Fibroblast of peridontal ligament (primary cell): Measurements from ENCODE around the gene MRPL44.

Experiments used
- DNase-seq: peaks from one replicate; pipeline ENCODE4 v3.0.0-alpha.2; 2010; ENCODE audit errors: extremely low read depth

The MRPL44 gene

DNA sequence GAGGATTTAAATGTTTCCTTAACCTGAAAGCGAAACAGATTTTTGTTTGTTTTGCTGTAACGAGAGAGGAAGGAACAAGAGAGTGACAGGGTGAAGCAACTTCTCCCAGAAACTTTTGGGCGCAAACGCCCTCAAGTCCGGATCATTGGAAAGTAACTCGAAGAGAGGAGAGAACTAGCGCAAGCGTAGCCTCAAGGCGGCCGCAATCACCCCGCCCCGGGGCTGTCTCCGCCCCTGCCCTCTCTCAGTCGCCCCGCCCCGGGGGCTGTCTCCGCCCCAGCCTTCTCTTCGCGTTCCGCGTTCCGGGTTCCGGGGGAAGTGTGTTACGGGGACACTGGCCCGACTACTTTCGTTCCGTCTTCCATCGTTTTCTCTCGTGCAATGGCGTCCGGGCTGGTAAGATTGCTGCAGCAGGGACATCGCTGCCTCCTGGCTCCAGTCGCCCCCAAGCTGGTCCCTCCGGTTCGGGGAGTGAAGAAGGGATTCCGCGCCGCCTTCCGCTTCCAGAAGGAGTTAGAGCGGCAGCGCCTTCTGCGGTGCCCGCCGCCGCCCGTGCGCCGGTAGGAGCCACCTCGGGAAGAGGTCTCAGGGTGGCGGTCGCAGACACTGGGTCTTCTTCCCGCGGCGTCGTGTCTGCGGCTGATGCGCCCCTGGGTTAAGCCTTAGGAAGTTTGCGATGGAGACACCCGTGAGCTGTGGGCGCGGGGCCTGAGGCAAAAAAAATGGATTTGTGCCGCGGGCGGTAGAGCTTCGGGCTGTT, at the start of gene MRPL44:
TSS of gene MRPL44 (plus strand) at position 372 of the 760 bp plus-strand sequence. CDS start at position 382, 10 bp downstream.
- peak; percentile 95 for DNase-seq

DNA sequence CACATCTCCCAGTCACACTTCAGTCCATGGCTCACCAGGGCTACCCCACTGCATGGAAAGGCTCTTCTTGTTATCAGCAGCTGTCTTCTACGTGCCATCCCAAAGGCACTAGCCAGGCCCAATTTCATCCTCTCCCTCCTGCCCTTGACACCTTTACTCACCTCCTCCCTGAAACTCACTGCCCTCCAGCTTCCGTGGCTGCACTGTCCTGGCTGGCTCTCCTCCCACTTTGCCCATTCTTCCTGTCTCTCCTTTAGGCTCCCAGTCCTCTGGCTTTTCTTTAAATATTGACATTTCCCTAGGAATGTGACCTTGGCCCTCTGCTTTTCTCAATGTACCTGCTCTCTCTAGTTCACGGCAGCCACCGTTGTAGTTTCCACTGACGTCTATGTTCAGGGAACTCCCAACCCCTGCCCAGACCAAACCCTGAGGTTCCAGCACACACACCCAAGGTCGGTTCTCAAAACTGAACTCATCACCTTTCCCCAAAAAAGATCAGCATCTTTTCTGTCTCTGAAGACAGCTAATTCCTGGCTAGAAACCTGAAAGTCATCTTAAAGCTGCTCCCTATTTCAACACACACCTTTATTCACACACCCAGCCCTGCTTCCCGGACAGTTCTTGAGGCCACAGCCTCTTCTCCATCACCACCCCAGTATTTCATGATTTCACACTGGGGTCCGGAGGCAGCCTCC, 48.8 kb upstream of the MRPL44 start:
- DNase-seq, result no peak

DNA sequence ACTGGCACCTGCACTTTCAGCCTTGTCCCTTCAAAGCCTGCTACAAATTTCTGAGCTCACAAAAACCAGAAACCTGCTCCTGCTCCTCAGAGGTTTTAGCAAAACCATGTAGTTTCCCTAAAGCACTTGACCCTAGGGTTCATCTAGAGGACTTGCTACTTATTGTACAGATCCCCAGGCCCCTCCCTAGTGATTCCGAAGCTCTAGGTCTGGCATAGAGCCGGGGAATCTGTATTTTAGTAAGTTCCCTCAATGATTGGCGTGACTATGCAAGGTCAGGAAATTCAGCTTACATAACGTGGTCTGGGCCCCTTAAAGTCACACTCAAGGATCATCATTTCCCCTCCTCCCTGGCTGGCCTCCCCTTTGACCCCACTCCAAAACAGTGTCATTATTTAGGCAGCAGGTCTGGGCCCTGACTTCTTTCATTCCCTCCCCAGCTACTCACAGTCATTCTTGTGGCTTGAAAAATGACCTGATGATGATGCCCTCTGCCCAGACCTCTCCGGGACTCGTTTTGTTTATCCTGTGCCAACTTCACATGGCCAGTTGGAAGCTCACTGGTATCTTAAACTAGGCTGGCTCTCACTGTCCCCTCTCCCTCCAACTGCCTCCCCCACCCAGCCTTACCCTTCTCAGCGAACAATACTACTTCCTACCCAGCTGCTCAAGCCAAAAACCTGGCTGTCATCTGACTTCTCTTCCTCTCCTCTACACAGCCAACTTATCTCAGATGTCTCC, 48.1 kb upstream of the MRPL44 start:
- DNase-seq, result no peak

DNA sequence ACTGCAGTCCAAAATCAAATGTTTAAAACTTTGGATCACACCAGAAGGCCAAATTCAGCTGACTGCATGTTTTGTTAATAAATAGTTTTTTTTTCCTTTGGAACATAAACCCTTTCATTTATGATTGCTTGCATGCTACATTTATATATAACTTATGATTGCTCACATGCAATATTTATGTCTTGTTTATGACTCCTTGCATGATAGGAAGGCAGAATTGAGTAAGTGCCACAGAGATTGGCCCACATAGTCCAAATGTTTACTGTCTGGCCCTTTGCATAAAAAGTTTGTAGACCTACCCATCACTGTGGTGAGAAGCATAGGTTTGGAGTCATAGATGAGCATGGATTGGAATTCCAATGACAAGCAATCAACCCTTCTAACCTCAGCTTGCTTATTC, 42.9 kb upstream of the MRPL44 start:
- DNase-seq, result peak; percentile 80

DNA sequence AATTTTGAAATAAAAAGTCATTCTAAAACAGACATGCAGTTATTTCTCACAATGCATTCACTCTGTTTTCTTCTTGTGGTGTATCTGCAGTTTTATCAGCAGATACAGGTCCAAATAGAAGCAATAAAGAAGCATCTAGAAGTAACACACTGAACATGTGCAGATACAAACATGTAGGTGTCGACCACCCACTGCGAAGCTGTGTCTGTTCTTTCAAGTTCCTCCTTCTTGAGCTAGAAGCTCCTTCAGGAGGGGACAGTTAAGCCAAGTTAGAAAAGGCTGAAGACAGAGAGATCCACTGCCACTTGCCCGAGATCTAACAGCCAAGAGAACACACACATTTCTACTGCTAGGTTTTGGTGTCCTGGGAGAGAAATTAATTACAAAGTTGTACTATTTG, 42.2 kb upstream of the MRPL44 start:
- DNase-seq, result no peak

DNA sequence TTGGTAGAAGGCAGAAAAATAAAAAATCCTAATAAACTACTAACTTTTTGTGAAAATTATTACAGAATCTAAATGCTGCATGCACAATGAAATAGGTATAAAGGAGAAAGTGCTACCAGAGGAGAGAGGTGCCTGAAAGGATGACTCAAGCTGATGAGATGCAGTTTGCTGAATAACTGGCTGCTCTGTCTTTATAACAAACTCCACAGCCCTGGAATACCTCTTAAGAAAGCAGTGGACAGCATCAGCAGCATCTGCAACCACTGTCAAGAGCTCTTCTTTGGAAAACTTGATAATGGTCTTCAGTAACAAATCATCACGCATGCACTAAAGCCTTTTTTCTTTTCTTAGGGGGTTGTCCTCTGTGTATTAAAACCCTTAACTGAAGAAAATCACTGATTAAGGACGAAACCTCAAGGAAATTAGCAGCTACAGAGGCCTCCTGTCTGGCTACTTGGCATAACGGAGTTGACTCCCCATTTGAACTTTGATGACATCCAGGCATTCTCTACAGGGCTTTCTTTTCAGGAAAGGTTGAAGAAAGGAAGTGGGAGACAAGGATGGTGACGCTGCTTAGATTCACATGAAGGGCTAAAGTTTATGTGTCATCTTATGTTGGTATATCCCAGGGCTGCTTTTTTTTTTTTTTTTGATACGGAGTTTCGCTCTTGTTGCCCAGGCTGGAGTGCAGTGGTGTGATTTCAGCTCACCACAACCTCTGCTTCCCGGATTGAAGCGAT, 40.9 kb upstream of the MRPL44 start:
- no peak for DNase-seq

DNA sequence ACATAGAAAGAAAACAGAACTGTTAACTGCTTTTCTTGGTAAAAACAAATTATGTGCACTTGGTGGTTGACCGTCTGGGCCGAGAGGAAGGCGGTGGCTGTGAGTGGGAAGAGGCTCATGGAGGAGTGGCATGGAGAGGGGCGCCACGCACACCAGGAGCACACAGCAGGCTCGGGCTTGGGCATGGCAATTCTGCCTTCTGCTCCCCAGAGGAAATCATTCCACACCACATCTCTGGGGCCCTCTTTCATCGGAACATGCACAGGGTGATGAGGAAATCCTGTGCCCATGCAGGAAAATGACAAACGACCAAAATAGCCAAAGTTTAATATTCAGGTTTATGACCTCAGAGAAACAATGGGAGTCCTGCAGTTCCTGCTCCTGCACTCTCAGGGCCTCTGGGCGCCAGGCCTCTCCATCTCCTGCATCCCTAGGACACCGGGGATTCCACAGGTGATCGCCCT, 38.6 kb upstream of the MRPL44 start:
- no peak for DNase-seq

DNA sequence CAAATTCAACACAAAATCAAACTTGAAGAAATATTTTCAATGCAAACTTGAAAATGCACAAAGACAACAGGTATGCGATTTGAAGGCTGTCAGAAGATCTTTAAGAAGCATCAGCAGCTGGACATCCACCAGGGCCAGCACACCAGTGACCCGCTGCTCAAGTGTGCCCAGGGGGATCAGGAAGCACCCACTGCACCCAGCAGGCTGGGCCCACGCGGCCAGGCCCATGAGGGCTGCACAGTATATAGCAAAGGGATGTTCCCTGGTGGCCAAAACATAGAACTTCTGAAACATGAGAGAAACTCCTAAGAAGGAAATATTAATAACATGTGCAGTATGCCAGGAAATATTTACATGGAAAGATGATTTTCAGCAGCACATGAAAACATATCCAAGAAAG, 37.2 kb upstream of the MRPL44 start:
- no peak for DNase-seq

DNA sequence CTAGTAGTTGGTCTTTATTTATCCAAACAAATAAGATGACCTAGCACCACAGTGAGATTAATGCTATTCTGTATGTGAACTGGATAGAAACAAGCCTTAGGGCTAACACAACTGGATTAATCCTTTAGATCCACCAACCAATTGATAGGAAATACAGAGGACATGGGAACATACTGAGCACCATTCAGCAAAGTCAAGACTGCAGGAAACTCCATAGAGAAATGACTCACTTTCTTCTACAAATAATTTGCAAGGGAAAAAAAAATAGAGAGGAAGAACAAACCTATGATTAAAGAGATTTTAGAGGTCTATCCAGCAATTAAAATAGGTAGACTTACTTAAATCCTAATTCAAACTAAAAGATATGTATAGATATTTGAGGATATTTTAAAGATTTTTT, 36.1 kb upstream of the MRPL44 start:
- DNase-seq, result no peak

DNA sequence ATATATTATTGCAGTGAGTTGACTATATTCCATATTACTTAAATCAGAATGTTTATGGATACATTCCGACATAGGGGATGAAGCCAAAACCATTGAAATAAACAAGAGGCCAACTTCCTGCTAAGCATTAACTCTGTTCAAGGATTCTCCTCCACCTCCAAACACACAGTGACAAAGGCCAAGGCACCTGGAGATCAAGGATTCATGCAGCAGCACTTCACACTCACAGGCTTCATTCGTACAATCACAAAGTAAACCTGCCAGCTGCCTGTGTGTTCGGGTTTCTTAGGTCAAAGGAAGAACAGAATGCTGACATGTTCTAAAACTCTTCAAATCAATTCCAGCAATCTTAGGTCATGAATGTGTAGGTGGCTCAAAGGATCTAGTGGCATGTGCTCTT, 35.0 kb upstream of the MRPL44 start:
- DNase-seq, result no peak

DNA sequence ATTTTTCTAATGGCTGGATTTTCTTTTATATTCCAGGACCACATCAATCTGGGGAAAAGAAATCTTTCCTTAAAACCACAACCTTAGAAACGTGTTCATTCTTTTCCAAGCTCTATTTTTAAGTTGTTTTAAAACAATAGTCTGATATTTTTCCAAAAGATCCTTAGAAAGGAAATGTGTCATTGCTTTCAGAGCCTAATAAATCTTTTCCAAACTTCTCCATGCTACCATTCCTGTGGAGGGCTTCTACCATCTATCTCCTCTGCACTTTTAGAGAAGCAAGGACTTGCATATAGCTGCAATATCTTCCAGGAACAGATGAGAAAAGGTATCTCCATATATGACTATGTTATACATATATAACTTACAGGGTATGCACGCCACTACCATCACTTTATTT, 33.3 kb upstream of the MRPL44 start:
- DNase-seq, result no peak

DNA sequence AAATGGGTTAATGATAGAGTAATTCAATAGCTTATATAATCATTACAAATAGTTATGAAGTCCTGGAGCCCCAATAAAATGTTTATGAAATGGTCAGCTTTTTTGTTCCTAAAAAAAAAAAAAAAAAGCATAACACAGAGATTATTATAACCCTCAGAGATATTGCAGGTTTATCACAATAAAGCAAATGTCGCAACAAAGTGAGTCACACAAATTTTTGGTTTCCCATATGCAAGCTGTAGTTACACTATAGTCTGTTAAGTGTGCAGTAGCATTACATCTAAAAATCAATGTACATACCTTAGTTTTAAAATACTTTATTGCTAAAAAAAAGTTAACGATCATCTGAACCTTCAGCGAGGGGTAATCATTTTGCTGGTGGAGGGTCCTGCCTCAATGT, 32.2 kb upstream of the MRPL44 start:
- DNase-seq, result peak; percentile 61

DNA sequence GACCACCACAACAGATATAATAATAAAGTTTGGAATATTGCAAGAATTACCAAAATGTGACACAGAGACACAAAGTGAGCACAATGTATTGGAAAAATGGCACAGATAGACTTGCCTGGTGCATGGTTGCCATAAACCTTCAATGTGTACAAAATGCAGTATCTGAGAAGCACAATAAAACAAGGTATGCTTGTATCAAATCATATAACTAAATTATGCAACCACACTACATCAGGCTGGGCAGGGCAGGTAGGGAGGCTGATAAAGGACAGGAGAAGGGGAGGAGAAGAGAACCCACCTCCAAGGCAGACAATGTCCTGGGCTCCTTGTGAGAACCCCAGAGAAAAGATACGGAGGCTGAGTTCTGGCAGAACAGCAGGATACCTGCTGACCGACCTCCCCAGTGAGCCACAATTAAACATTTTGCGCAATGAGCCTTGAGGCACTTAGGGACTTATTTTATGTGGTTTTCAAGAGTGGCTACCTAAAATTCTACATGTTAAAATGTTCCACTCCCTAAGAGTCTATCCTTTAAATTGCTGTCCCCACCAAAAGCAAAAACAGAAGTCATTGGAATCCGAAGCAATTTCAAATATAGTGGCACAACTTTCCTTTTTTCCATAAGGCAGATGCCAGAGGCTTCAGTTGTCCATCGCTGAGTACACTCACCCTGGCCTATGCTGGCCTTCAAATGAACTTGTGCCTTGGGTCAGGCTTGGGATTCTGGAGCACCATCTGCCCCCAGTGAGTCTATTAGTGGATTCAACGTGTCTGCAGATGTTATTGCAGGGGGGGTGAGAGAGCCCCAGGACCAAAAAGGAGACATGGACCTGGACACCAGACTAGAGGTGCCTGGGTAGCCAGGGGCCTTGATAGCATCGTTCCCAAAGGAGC, 28.9 kb upstream of the MRPL44 start:
- DNase-seq, result no peak

DNA sequence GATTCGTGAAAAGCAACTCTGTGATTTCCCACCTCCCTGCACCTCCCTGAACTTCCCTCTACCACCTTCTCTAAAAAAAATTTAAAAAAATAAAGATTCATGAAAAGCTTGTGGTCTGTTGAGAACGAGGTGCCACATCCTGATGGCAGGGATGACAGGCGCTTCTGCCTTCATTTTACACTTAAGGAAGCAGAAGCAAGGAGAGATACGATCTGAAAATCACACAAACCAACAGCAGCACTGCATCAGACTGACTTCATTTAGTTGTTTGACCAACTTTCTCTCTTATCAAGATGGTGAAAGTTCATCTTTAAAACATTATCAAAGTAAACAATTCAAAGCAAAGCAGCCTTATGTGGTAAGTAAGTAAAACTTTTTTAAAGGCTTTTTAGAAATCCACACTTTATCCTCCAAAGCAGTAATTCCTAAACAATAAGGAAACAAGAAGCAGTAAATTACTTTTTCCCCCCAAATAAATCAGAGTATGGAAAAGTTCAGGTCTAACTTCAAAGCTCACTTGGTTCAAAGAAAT, 27.6 kb upstream of the MRPL44 start:
- DNase-seq, result no peak

DNA sequence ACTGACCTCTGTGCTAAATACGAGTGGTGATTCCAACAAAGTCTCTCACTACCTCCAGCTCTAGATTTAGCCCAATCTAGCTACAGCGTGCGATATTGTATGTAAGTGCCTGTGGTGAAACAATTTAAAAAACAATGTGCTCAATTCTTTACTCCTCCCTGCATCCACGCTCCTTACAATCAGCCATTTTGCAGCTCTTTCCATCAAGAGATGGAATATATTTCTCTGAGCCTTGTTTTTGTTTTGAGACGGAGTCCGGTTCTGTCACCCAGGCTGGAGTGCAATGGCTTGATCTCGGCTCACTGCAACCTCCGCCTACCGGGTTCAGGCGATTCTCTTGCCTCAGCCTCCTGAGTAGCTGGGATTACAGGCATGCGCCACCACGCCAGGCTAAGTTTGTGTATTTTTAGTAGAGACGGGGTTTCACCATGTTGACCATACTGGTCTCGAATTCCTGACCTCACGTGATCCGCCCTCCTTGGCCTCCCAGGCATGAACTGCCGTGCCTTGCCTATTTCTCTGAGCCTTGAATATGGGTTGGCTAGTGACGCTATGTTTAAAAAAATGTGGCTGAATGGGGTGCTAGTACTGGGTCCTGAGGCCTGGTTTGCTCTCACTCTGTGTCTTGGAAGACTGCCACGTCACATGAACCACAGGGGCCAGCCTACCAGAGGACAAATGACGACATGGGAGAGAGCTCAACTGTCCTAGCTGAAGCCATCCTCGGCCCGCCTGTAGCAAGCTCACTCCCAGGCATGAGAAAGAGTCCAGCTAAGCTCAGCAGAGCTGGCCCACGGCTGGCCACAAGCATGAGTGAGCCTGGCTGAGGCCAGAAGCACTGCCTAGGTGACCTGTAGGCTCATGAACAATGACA, 26.9 kb upstream of the MRPL44 start:
- DNase-seq, result no peak

DNA sequence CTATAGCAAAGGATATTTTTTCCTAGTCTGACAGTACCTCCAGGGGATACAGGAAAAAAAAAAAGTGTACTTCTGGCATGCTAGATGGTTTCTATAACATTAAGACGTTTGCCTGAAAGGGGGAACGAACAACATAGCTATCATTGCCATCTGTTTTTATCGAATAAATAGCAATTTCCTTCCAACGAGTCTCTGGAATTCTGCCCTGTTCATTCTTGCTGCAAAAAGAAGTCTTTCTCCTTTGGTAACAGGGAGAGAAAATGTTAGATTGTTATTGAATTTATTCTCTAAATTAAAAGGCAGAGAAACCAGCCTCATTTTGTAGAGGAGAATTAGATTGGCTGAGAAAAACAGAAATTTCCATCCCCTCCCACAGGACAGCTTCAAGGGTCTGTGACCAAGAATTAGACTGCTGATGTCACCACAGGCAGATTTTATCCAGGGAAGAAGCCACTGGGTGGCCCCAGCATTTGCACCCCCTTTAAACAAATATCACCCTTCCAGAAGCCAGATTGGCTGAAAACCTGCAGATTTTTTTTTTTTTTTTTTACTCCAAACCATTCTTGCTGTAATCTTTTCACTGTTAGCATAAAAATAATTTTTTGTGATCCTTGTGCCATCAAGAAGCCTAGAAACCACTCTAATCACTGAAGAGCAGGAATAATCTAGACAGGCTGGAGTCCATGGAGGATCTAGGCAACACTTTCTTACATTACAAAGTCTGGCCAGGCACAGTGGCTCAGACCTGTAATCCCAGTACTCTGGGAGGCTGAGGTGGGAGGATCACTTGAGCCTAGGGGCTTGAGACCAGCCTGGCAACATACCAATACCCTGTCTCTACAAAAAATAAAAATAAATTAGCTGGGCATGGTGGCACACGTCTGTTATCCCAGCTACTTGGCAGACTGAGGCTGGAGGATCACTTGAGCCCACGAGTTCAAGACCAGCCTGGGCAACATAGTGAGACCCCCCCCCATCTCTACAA, 24.2 kb upstream of the MRPL44 start:
- DNase-seq, result no peak

DNA sequence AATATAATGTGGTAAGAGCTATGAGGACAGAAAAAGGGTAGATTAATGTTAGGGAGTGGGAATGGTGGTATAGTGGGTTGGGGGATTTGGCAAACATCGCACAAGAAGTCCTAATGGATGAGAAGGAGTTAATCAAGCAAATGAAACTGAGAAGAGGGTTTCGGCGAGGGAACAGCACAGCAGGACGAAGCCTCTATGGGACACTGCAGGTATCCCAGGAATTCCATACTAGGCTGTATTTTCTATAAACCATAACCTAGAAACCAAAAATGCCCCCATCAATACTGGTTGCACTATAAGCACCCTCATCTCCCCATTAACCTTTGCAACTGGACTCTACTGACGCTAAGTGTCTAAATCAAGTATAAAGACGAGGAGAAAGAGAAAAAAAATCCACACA, 22.4 kb upstream of the MRPL44 start:
- no peak for DNase-seq

DNA sequence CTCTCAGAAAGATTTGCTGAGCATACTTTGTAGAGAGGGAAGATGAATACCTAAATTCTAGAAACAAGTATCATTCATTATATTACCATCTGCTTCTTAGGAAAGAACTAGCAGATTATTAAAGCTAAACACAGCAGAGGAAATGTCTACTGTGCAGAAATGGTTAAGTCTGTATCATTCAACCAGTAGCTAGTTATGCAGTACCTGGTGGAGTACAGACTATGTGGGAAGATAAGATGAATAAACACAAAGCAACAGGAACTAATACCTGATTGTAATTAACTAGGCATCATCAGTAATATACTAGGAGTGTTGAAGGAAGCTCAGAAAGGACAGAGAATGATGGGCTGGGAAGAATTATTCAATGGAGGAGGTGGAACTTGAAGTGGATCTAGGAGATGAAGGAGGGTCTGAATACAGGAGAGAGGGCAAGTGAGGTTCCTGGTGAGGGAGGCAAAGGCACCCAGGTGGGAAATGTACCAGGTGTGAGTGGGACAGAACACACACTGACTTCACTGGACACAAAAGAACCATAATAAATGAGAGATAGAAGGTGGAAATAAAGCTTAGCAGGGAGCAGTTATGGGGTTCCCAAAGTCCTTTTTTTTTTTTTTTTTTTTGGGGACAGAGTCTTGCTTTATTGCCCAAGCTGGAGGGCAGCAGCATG, 21.7 kb upstream of the MRPL44 start:
- no peak for DNase-seq
